Activated CD8-positive, alpha-beta memory T cell treated with anti-CD3 and anti-CD28 coated beads for 36 hours (primary cell): ENCODE data around the gene HDAC4. TPM values are rescaled to one million over a fixed set of nuclear protein-coding genes. Genes with fewer than 3 reads are reported as not detected.

Experiments used
- CTCF ChIA-PET: fragments of 350-600 bp; sonication (Branson Sonifier 250); formaldehyde crosslinking; loops from one replicate; lab custom pipeline; 2021; ENCODE audit warnings: antibody characterized with exemption; lab: Charles Lee
- POLR2A ChIA-PET: fragments of 350-600 bp; sonication (Branson Sonifier 250); formaldehyde crosslinking; loops from one replicate; lab custom pipeline; 2021; ENCODE audit warnings: antibody characterized with exemption; lab: Charles Lee
- total RNA-seq, 2 experiments: library from RNA; stranded (reverse); gene quantifications; one replicate each; pipeline ENCODE4 v1.2.3, GENCODE V29; 2021

HDAC4 gene
- total RNA-seq, 2 experiments from 2014 or later = 19.7 to 23.5 TPM

DNA sequence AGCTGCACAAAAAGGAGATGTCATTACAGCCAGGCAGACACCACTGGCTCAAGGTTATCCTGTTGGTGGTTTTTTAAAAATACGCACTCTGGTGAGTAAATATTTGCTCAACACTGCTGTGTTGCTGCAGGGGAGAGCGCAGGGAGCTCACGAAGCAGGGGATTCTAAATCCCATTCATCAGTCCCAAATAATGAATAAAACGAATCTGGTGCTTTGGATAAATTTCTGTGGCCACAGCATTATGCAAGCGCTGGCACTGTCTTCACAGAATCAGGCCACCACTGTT is 256.2 kb downstream of the HDAC4 start:
- ChIA-PET CTCF (interaction anchor here (1.1 to 1.7 kb wide), 4 partner anchors 64 to 243 kb away, joined by 3 to 5 read pairs (median 4); no protein-coding TSS in a partner anchor), POLR2A (interaction anchor here (0.5 kb wide), 1 partner anchor 177 kb away, joined by 3 read pairs; no protein-coding TSS in a partner anchor)

- POLR2A ChIA-PET = interaction anchor here (0.5 kb wide), 1 partner anchor 177 kb away, joined by 3 read pairs; no protein-coding TSS in a partner anchor
- CTCF ChIA-PET = interaction anchor here (0.7 to 1.7 kb wide), 7 partner anchors 15 to 243 kb away, joined by 3 to 7 read pairs (median 4); no protein-coding TSS in a partner anchor
These were observed 256.7 kb downstream of the HDAC4 start for GRCh38 chr2:239143858-239144712.

GRCh38 chr2:239142806-239143205 is 258.0 kb downstream of the HDAC4 start:
- ChIA-PET CTCF (interaction anchor here (0.6 to 1.7 kb wide), 4 partner anchors 14 to 1476 kb away, joined by 3 to 7 read pairs (median 4); no protein-coding TSS in a partner anchor), POLR2A (no interaction called here)

DNA sequence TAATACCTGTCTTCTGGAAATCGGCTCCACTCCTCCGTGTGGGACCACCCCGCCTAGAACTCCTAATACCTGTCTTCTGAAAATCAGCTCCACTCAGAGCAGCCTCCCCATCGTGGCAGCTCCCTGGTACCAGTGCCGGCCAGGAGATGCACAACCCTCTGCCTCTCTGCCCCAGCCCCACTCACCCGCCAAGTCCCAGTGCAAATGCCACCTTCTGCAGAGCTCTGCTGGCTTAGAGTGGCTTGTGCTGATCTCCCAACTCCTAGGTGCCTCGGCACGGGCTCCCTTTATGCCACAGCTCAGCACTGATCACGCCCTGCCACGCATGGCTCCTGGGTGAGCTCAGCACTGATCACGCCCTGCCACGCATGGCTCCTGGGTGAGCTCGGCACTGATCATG is 258.5 kb downstream of the HDAC4 start:
- CTCF ChIA-PET = interaction anchor here (0.6 to 1.6 kb wide), 3 partner anchors 25 to 1476 kb away, joined by 3 to 6 read pairs (median 3); no protein-coding TSS in a partner anchor

GRCh38 chr2:239141021-239141760 is 259.6 kb downstream of the HDAC4 start:
- ChIA-PET CTCF (no interaction called here), POLR2A (no interaction called here)

More for the DNA sequence above, 258.5 kb downstream of the HDAC4 start:
- POLR2A ChIA-PET = no interaction called here

DNA sequence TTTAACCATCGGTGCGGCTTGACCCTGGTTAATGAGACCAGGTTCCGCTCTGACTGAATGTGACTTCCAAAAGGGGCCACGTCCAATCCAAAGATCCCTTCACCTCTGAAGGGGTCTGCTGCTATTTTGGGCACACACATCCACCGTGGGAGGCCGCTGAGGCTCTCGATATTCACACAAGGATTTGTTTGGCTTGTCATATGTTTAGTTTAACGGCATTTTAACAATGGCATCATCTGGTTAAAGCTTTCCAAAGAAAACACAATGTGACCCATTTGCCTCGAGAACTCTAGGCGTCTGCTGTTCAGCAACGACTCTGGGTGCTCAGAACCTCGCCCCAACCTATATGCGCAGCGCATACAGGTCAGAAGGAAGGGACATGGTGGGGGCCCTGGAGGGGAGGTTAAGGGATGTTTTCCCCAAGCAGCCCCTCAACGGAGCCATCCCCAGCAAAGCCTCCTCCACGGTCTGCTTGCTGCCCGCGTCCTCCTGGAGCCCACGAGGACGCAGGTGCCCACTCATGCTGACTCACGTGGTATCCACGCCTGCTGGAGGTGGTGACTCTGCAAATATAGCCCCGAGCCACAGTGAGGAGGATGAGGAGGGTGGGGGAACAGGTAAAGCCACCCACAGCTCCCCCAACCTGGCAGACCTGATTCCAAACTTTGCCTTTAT is 260.3 kb downstream of the HDAC4 start:
- ChIA-PET POLR2A (no interaction called here), CTCF (no interaction called here)

- CTCF ChIA-PET = no interaction called here
- POLR2A ChIA-PET = no interaction called here
These were observed 261.3 kb downstream of the HDAC4 start for GRCh38 chr2:239139566-239139965.

DNA sequence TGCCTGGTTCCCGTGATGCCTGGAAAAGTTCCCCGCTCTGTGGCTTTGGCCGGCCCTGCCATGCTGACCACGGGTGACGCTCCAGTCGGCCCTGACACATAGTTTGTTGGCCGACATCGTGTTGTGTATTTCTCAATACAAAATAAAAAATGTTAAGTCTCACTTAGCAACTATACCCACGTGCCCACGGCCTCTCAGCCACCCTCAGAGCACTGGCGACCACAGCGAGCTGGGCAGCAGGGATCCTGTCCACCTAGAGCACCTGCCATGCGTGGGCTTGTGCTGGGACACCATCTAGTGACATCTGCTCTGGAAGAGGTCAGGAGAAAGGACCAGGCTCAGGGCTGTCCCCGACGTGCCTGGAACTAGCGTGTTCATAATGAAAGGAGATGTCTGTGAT is 261.7 kb downstream of the HDAC4 start:
- POLR2A ChIA-PET = no interaction called here
- CTCF ChIA-PET = no interaction called here

DNA sequence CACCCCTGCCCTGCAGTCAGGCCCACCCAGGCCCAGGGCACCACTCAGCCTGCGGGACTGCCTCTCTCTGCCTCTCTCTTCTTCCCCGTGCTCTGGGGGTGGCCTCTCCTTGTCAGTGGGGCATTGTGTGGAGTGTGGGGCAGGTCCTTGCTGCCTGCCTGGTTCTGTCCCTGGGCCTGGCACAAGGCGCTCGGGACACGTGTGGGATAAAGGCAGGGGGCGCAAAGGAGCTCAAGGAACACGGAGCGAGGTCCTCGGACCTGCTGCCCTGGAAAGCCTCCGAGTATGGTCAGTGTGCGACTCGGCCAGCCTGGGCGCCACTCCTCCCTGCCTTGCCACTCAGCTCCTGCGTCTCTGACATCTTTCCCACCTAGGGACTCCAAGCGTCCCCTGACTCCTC is 262.2 kb downstream of the HDAC4 start:
- POLR2A ChIA-PET = no interaction called here
- CTCF ChIA-PET = no interaction called here

DNA sequence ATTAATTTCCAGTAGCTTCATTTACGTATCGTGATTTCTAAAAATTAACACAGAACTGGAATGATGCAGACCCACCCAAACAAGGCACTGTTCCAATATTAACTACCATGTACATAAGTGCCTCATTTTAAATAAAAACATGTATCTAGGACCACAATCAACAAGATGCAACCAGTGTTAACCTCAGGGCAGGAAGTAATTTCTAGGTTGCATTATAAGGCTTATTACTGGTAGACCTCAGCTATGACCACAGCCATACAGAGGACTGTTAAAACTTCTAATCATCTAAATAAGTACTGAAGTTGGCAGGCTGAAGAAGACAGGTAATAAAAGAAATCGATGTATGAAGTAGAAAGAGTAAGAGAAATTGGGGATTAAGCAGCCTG is 262.9 kb downstream of the HDAC4 start:
- ChIA-PET POLR2A (no interaction called here), CTCF (no interaction called here)

DNA sequence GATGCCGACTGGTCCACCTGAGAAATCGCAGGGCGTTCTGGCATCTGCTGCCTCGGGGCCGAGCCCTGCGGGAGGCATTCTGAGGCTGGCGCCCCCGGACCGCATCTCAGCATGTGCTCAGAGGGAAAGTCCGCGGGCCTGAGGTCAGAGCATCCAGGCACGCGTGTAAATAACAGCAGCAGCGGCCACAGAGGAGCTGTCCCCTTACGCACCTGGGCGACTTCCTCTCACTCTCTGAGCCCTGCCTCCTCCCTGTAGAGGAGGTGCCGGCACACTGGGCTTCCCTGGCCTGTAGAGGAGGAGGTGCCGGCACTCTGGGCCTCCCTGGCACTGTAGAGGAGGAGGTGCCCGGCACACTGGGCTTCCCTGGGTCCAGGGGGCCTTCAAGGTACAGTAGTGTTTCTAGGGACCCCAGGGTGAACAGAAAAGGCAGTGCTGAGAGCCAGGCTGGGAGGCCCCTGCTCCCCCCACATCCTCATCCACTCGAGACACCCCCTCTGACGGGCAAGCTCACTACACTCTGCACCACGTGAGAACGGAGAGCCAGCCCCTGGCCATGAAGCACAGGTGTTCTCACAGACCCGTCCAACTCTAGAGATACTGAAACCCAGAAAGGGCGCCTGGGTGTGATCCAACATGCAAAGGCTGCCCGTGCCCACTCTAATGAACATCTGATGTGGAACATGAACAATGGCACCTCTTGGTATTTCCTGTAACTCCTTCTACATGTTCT is 263.5 kb downstream of the HDAC4 start:
- ChIA-PET POLR2A (no interaction called here), CTCF (no interaction called here)

DNA sequence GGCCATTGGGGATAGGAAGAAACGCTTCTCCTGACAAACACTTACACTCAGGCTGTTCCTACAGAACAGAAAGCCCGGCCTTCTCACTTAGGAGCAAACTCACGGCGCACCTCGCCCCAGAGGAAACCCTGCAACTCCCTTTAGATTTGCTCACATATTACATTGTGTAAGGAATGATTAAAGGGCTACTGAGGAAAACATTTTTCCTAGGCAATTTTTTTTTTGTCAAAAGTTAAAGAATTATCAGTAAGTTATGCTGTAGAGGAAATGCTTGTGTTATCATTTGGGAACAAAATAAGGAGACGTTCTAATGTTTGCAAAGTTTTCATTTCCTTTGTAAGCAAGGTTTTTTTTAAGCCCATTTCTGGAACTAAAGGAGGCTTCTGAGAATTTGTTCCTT is 264.1 kb downstream of the HDAC4 start:
- ChIA-PET CTCF (no interaction called here), POLR2A (no interaction called here)

GRCh38 chr2:239136203-239136602 is 264.6 kb downstream of the HDAC4 start:
- POLR2A ChIA-PET = no interaction called here
- CTCF ChIA-PET = no interaction called here

DNA sequence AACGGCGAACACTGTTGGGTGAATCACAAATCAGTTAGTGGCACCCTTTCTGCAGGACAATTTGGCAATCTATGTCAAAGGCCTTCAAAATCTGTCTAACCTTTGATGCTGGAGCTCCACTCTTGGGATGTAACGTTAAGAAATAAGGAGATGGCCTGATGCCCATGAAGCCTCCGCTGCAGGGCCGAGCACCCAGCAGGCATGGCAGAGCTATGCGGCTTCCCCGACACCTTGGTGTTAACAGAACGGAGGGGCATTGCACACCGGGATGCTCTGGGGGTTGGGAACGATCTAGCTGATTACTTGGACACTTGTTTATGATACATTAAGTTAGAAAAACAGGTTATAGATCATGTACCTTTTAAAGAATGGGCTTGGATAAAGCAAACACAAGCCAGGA is 265.3 kb downstream of the HDAC4 start:
- CTCF ChIA-PET = no interaction called here

DNA sequence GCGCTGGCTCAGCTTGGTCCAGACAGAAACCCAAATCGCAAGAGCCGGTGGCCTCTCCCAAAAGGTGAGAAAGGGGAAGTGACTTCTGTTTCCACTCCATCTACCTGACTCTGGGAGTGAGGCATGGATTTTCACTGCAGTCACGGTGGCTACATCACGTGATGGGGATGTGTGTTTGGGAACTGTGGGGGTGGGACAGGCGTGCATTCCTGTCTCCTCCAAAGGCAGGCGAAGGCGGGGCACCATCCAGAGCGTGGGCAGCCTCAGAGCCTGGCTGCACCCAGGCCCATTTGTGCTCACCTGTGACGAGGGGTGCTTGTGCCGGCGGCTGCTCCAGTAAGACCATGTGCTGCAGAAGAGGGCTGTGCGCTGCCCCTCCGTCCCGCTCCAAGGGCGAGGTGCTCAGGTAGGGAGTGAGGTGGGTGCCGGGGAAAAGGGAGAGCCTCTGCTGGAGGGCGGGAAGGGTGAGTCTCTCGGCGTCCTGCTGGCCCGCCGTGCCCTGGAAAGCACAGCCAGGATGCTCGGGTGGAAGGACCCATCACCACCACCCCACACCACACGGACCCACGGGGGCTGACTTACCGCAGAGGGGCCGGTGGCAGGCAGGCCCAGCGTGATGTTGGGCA is 266.8 kb downstream of the HDAC4 start:
- POLR2A ChIA-PET = no interaction called here
- CTCF ChIA-PET = no interaction called here

More for the DNA sequence above, 265.3 kb downstream of the HDAC4 start:
- POLR2A ChIA-PET = no interaction called here

GRCh38 chr2:239132786-239133185 is 268.0 kb downstream of the HDAC4 start:
- POLR2A ChIA-PET = no interaction called here
- CTCF ChIA-PET = no interaction called here

GRCh38 chr2:239132156-239132709 is 268.6 kb downstream of the HDAC4 start:
- POLR2A ChIA-PET = no interaction called here
- CTCF ChIA-PET = no interaction called here

- POLR2A ChIA-PET = no interaction called here
These were observed 269.3 kb downstream of the HDAC4 start for GRCh38 chr2:239131521-239131920.

More at GRCh38 chr2:239131521-239131920, 269.3 kb downstream of the HDAC4 start:
- CTCF ChIA-PET = no interaction called here
